Activated T-cell treated with anti-CD3 and anti-CD28 coated beads for 1 hour (primary cell): ENCODE data around the gene SOD3.

ENCODE experiments used
- DNase-seq: peaks from one replicate; pipeline ENCODE4 v3.0.0-alpha.2; 2020; ENCODE audit warnings: low read depth

Gene SOD3

DNA sequence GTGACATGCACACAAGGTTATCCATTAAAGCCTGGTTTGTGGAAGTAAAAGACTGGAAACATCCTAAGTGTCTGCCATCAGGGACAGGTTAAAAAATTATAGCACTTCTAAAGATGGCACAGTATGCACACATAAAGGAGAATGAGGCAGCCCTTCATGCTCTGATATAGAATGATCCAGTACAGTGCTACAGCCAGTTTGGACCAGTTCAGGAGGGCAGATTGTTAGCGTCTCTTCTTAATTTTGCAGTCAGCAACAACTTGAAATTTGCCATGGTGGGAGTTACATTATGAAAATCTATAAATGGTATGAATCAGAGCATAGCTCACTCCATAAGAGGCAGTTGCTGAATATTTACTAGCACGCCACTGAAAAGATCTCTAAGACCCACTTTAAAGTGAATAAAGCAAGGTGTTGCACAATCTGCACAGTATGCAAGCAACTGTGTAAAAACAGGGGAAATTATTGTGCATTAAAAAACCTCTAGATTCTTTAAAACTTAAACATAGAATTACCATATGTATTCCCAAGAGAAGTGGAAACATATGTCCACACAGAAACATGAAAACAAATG is 20.3 kb upstream of the SOD3 start:
- no peak for DNase-seq

DNA sequence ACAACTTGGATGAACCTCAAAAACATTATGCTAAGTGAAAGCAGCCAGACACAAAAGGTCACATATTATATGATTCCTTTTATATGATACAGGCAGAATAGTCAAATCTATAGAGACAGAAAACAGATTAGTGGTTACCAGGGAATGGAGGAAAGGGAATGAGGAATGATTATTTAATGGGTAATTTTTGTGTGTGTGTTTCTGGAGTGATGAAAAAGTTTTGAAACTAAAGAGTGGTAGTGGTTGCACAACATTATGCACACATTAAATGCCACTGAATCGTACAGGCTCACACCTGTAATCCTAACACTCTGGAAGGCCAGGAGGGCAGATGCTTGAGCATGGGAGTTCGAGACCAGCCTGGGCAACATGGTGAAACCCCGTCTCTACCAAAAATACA is 19.6 kb upstream of the SOD3 start:
- no peak for DNase-seq

DNA sequence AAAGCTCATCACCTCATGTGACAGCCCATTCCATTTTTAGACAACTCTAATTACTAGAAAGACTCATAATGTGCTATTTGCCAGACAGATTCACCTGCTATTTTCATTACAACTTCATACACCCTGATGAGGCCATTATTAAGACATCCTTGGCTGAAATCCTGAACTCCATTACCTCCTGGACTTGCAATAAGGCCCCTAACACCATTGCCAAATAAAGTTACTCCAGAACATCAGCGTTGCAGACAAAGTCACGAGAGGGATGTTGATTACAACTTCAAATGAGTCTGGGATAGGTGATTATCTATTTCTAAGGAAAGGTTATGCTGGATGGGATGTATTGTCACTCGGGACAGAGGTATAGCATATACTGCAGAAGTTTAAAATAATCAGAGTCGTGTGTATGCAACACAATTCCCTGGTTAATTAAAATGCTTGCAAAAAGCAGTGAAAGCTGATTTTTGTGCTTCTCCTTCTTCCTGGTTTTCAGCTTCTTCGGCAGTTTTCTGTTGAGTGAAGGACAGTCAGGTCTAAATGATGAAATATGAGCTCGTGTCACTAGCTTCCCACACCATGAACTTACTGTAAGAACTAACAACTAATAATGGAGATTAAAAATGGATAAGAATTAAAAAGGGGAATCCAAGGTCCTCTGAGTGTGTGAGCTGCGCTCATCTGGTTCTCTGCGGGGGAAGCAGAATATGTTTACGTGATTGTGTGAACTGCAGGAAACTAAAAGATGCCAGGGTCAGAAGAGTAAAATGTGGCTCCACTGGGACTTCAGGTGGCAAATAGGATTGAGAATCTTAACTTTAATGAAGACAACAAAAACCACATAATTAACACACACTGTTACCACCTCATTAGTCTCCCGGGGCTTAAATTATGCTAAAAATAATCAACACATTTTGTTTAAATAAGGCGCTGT is 17.6 kb upstream of the SOD3 start:
- no peak for DNase-seq

DNA sequence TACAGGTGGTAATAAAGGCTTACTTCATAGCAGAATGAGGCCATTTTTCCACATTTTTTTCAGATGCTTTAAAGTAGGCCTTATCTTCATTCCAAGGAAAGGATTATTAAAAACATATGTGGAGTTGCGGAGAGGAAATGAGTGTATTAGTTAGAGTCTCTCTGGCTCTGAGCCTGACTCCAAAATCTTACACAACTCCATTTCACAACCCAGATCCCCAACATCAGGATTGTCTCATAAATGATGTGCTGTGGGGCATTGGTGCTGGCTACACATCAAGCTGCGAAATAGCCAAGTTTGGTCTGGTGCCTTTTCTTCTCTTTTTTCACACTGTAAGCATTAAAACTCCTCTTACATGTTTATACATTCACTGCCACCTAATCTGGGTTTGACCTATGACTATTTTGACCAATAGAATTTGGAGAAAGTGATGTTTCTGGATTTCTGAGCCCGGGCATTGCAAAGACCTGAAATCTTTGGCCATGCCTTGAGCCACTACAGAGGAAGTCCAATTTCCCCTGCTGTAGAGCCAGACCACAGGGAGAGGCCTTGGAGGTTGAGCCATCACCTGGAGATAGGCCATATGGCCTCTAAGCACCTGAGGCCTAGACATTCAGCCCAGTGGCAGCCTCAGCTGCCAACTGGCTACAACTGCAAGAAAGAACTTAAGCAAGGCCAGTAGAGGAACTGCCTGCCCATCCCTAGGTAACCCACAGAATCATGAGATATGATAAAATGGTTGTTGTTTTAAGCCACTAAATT is 16.7 kb upstream of the SOD3 start:
- no peak for DNase-seq

DNA sequence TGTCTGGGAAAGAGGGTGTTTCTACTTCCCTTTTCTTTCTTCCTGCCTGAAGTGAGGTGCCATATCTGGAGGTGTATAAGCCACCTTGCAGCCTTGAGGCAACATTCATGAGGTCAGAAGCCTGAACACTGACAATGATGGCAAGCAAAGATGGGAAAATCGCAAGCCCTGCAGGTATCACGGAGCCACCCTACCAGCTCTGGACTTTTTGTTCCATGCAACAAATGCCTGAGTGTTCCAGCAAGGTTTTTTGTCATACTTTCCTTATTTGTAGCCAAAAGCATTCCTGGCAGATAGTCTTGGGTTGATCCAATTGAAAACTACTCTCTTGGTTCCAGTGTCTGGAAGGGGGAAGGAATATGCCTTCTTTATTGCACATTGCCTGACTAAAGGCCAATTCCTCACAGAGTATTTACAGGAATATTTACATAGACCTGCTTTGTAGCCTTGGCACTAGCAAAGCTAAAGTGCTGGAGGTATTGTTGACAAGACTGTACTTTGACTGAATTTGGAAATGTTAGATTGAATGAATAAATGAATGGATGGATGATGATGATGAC is 14.4 kb upstream of the SOD3 start:
- DNase-seq: no peak

DNA sequence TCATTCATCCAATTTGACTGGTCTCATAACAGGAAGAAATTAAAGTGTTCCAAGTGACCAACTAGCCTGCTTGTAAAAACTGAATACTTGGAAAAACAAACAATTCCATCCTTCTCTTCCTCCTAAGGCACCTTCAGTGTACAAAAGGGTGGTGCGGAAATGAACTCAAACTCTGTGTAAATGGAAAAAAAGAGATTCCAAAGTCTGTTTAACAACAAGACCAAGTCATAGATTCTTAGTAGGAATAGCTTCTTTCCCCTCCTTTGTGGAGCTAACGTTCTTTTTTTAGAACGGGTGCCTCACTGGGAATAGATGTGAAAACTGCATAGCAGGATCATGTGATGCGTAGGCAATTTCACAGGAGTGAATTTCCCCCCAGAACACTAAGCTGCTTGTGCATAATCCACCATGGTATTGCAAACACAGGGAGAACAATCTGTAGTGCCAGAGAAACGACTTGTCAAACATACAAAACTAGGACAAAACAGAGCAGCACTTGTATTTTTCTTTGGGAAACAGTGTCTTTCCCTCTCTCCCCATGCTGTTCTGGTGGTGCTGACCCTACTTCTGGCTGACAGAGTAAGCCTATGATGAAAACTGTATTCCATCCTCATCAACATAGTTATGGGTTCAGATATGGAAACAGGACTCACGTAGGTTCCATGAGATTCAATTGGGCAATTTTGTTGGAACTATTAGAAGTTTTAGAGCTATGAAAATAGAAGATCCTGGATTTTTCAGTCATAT is 13.2 kb upstream of the SOD3 start:
- no peak for DNase-seq

DNA sequence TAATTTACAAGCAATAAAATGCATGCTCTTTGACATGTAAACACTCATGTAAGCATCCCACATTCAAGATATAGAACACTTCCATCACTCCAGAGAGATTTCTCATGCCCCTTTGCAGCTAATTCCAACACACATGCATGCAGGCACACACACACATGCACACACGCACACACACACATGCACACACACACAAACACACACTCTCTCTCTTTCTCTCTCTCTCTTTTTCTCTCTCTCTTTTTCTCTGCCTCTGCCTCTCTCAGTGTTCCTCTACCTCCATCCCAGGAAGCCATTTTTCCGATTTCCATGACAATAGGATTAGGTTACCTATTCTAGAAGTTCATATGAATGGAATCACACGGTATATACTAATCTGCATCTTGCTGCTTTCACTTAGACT is 11.9 kb upstream of the SOD3 start:
- no peak for DNase-seq

DNA sequence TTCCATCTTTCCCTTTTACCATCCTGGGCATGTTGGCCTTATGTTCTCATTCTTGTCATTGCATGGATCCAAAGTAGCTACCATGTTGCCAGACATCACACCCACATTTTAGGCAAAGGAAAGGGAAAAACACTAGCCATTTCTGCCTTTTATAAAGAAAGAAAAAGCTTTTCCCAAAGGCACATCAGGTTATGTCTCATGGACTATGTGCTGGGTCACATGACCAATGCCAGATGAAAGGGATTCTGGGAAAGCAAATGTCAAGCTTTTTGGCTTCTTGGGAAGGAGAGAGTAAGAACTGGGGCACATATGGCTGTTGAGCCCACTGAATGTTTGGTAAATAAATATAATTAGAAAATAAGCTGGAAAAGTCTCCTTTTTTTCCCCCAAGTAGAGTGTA is 4.3 kb upstream of the SOD3 start:
- no peak for DNase-seq

- DNase-seq: no peak
Observed at GRCh38 chr4:24792552-24792951, 2.8 kb upstream of the SOD3 start.

DNA sequence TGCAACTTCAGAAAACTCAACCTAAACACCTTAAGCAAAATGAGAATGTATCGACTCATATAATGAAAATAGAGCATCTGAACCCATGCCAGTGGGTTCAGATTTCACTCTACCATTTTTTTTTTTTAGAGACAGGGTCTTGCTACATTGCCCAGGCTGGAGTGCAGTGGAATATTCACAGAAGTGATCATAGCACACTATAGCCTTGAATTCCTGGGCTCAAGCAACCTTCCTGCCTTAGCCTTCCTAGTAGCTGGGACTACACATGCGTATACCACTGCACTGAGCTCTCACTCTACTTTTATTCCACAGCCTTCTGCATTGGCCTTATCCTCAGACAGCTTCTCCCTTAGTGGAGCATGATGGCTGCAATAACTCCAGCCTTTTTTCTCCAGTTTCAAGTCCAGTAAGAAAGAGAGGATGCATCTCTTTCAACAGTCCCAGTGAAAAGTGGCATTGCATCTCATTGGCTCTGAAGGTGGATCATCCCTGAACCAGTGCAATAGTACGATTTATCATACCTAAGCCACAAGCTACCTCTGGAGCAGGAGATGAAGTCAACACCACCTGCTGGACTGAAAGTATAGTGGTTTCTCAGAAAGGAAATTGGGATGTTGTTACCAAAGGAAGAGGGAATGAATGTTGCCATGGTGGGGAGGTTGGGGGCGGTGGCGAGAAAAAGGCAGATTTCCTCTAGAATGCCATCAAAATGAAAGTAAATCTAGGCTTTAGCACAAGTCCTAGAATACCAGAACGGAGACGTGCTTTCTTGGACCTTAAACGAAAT is 2.0 kb upstream of the SOD3 start:
- DNase-seq: no peak

- DNase-seq: no peak
Observed at GRCh38 chr4:24794051-24794450, 1.3 kb upstream of the SOD3 start.

- no peak for DNase-seq
Observed at GRCh38 chr4:24794480-24794879, 893 bp upstream of the SOD3 start.

DNA sequence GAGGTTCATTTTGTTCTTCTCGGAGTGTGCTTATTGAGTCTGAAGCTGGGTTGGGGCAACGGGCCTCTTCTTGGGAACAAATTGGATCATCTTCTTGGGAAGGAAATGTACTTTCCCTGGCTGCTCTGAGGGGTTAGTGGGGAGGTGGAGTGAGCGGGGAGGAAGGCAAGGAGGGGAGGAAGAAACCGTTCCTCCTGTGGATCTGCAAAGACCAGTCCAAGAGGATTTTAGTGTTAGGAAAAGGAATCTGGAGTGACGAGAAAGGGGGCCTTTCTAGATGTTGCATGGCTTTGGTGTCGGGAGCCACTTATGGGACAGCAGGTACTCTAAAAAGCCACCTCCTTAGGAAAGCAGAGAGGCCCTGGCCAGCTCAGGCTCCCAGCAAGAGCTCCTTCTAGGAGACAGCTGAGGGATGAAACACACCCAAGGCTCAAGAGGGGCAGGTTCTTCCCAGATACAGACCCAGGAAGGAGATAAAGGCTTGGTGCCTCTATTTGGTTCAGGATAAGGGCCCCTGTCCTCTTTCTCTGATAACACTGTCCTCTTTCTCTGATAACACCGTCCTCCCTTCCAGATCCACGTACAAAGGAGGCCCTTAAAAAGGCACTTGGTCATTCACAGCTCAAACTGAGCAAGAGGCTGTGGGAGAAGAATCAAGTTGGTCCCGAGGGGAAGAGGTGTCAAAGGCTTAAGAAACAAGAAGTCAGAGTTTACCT is 451 bp downstream of the SOD3 start:
- DNase-seq: no peak

- no peak for DNase-seq
Observed at GRCh38 chr4:24796620-24797019, 1.2 kb downstream of the SOD3 start.

DNA sequence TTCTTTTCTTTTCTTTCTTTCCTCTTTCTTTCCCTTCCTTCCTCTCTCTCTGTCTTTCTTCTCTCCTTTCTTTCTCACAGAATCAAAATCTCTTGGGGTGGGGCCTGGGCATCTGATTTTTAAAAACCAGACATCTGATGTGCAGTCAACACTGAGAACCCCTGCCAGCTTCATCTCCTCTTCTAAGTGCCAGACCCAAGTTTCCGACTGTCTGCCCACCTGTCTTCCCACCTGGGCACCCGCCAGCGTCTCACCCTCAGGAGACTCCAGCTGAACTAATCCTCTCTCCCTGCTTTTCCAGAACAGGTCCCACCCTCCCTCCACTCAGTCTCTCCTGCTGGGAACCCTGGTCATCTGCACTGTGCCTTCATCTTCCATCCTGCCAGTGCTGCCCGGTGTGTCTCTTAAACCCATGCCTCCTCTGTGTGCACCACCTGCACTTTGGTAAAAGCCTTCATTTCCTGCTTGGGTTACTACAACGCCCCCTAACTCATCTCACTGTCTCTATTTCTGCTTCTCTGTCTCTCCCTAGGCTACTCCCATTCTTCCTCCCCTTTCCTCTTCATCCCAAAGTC is 2.8 kb downstream of the SOD3 start:
- no peak for DNase-seq

DNA sequence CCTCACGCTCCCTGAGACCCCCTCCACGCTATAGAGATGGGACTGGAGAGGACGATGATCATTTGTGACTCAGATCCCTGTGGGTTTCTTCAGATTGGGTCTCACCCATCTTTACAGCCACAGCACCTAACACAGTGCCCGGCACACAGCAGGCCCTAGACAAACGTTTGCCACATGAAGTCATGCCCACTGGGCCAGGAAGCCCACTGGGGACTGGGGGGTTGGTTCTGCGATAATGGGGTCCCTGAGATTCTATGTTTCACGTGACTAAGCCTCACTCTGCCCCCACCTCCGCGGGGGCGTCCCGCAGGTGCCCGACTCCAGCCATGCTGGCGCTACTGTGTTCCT is 3.8 kb downstream of the SOD3 start:
- DNase-seq: no peak

GRCh38 chr4:24799544-24800324 is 4.4 kb downstream of the SOD3 start:
- DNase-seq: no peak

GRCh38 chr4:24800325-24800895 is 5.0 kb downstream of the SOD3 start:
- DNase-seq: no peak
